ENCODE results near the gene CUEDC1. TPM values are rescaled to one million over a fixed set of nuclear protein-coding genes. Genes with fewer than 3 reads are reported as not detected.
A peak's percentile ranks its signal among the peaks of the same experiment; 100 is the strongest.

CUEDC1 gene
- 34.7 and 38.4 TPM in 2 replicates for total RNA-seq
- long read RNA-seq, partial matches to known transcripts: 0 of 3 reads
- long read RNA-seq, other reads (novel, unspliced or antisense): 3 of 3 reads

DNA sequence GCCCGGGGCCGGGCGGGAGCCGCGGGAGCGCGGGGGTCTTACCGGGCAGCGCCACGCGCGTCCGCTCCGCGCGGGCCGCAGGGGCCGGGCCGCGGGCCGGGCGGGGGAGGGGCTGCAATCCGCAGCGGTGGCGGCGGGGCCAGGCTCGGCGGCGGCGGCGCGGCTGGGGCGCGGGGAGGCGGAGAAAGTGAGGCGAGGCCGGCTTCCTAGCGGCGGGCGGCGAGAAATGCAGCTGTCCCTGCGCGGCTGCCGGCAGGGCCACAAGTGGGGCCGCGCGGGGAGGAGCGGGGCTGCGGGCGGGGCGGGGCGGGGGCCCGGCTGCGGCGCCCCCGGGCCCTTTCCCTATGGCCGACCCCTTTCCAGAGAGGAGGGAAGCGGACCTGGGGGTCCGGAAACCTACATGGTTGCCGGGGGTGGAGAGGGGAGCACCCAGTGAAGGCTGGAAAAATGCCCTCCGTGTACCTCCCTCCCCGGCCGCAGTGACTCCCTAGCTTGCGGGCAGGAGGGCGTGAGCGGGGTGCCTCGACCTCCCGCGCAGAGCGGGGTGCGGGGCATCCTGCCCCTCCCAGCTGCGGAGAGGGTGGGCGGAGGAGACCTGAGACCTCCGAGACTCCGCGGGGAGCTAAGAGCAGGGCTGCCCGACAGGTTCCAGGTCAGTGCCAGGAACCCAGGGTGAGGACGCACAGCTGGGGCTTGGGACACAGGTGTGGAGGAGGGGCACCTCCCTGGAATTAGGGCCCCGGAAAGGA, at the start of gene CUEDC1:
Gene CUEDC1 (minus strand): TSS at position 230 of the 749 bp plus-strand sequence. CDS start 69,848 bp downstream, outside the sequence.
- no peaks in the 10 kb centered on the region for H3K27me3 Mint-ChIP-seq (ENCODE audit: unreplicated experiment)
- peak; percentile 94 for DNase-seq (ENCODE audit: extremely low spot score, unreplicated experiment)
- H3K9me3 Mint-ChIP-seq (ENCODE audit: unreplicated experiment): no peaks in the 10 kb centered on the region
- no peaks in the 10 kb centered on the region for H3K36me3 Mint-ChIP-seq (ENCODE audit: unreplicated experiment)
- peaks cover 42% of the 10 kb centered on the region for H3K4me1 Mint-ChIP-seq (ENCODE audit: unreplicated experiment)
- peak within 1 kb of the TSS; percentile 68 for H3K4me3 Mint-ChIP-seq (ENCODE audit: unreplicated experiment)
- H3K27ac Mint-ChIP-seq (ENCODE audit: unreplicated experiment): peak within 1 kb of the TSS; percentile 77
- TF ChIP-seq, protein P1, sequence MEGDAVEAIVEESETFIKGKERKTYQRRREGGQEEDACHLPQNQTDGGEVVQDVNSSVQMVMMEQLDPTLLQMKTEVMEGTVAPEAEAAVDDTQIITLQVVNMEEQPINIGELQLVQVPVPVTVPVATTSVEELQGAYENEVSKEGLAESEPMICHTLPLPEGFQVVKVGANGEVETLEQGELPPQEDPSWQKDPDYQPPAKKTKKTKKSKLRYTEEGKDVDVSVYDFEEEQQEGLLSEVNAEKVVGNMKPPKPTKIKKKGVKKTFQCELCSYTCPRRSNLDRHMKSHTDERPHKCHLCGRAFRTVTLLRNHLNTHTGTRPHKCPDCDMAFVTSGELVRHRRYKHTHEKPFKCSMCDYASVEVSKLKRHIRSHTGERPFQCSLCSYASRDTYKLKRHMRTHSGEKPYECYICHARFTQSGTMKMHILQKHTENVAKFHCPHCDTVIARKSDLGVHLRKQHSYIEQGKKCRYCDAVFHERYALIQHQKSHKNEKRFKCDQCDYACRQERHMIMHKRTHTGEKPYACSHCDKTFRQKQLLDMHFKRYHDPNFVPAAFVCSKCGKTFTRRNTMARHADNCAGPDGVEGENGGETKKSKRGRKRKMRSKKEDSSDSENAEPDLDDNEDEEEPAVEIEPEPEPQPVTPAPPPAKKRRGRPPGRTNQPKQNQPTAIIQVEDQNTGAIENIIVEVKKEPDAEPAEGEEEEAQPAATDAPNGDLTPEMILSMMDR (IDR thresholded peaks at IDR 0.05): peak; percentile 51

DNA sequence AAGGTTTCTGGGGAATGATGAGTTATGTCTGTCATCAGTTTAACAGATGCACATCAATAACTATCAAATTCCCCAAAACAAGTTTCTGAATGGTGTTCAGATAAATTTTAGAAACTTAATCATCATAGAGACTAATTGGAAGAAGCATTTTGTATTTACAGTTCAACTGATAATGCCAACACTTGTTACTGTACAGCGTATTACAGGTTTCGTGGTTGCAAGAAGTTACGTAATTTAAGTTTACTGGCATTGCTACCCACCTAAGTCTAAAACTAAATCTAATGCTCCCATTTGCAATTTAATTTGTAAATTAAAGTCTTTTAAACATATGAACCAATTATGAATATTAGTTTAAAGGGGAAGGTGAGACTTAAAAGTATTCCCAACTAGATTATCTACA, 48.8 kb upstream of the CUEDC1 start:
- TF ChIP-seq, protein P1 (IDR thresholded peaks at IDR 0.05): no peak
- no peaks in the 10 kb centered on the region for H3K27me3 Mint-ChIP-seq (ENCODE audit: unreplicated experiment)
- no peaks in the 10 kb centered on the region for H3K9me3 Mint-ChIP-seq (ENCODE audit: unreplicated experiment)
- peaks cover 51% of the 10 kb centered on the region for H3K4me1 Mint-ChIP-seq (ENCODE audit: unreplicated experiment)
- H3K27ac Mint-ChIP-seq (ENCODE audit: unreplicated experiment): no peak overlapping the region
- no peak for DNase-seq (ENCODE audit: extremely low spot score, unreplicated experiment)
- H3K4me3 Mint-ChIP-seq (ENCODE audit: unreplicated experiment): no peak overlapping the region
- peaks cover 35% of the 10 kb centered on the region for H3K36me3 Mint-ChIP-seq (ENCODE audit: unreplicated experiment)

- Mint-ChIP-seq H3K36me3 (ENCODE audit: unreplicated experiment) (peaks cover 37% of the 10 kb centered on the region), H3K4me3 (ENCODE audit: unreplicated experiment) (no peak overlapping the region), H3K4me1 (ENCODE audit: unreplicated experiment) (peaks cover 44% of the 10 kb centered on the region), H3K27me3 (ENCODE audit: unreplicated experiment) (no peaks in the 10 kb centered on the region), H3K9me3 (ENCODE audit: unreplicated experiment) (no peaks in the 10 kb centered on the region), H3K27ac (ENCODE audit: unreplicated experiment) (no peak overlapping the region)
- TF ChIP-seq, protein P1 (IDR thresholded peaks at IDR 0.05): no peak
- DNase-seq (ENCODE audit: extremely low spot score, unreplicated experiment): no peak
Observed at GRCh38 chr17:58002973-58003372, 47.8 kb upstream of the CUEDC1 start.

- Mint-ChIP-seq H3K4me3 (ENCODE audit: unreplicated experiment) (no peak overlapping the region), H3K27me3 (ENCODE audit: unreplicated experiment) (no peaks in the 10 kb centered on the region), H3K36me3 (ENCODE audit: unreplicated experiment) (peaks cover 41% of the 10 kb centered on the region), H3K27ac (ENCODE audit: unreplicated experiment) (no peak overlapping the region), H3K9me3 (ENCODE audit: unreplicated experiment) (no peaks in the 10 kb centered on the region), H3K4me1 (ENCODE audit: unreplicated experiment) (peaks cover 40% of the 10 kb centered on the region)
- DNase-seq (ENCODE audit: extremely low spot score, unreplicated experiment): no peak
- TF ChIP-seq, protein P1 (IDR thresholded peaks at IDR 0.05): no peak
Observed at GRCh38 chr17:58002154-58002948, 47.1 kb upstream of the CUEDC1 start.
